GM10266 (cell line): ENCODE data around the gene TRAPPC2L.
"Not testable (repeated sequence)": the region's sequence is repeated elsewhere in the genome, so short reads cannot be mapped to it uniquely, and the experiment has no call there.

Experiments used
- DNase-seq: peaks from one replicate; pipeline ENCODE4 v3.0.0; 2012; ENCODE audit errors: extremely low spot score
- CTCF ChIP-seq: IDR thresholded peaks from 2 replicates; pipeline ENCODE4 v1.5.1; 2012; ENCODE audit warnings: mild to moderate bottlenecking, low read depth; ENCODE audit not compliant: control insufficient read depth, insufficient read depth; ENCODE audit errors: missing control alignments

TRAPPC2L gene

DNA sequence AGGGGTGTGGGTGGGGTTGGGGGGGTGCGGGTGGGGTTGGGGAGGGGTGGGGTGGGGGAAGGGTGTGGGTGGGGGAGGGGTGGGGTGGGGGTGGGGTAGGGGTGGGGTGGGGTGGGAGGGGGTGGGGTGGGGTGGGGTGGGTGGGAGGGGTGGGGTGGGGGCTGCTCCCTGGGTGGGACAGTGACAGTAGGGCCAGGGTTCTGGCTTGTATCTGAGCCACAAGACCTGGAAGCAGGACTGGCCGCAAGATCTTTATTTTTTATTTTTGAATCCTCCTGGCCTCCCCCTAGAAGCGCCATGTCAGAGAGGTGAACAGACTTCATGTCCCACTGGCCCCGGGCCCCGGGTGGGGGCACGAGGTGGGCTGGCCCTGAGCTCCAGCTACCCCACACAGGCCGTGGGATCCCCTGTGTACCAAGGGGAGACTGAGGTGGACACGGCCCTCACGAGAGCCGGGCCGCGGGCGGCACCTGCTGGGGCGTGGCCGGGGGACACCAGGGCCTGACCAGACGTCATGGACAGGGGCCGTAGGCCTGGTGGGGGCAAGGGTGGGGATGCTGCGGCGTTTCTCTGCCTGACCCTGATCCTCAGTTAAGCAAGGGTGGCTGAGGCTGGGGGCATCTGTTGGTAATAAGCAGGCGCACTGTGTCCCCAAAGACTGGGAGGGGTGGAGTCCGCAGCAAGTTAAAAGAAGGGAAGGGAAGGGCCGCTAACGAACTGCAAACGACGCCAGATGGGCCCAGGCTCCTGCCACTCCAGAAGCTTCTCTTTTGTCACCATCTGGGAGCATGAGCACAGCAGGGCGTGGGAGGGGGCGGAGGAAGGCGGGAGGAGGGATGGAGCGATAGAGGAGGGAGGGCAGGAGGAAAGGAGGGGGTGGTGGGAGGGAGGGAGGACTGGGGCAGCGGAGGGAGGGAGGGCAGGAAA, 31.8 kb downstream of the TRAPPC2L start:
- no peak for TF ChIP-seq CTCF
- no peak for DNase-seq

- DNase-seq, result not testable (repeated sequence)
These were observed 32.9 kb downstream of the TRAPPC2L start for GRCh38 chr16:88889702-88890352.

GRCh38 chr16:88891083-88891482, 34.2 kb downstream of the TRAPPC2L start:
- no peak for TF ChIP-seq CTCF
- no peak for DNase-seq

DNA sequence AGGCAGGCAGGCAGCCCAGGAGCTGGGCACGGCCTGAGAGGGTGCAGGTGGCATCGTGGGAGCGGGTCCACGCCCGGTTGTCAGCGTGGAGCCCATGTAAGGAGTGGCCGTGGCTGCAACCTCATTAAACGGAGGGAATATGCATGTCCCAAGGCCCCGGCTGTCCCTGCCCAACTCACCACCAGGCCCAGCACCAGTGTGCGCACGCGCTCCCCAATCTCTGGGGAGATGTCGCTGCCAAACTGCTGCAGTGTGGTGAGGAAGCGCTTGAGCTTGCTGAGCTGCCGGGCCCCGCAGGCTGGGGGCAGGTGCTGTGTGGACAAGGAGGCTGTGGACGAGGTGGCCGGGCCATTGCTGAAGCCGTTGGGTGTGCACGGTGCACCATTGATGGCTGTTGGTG, 35.1 kb downstream of the TRAPPC2L start:
- no peak for TF ChIP-seq CTCF
- DNase-seq, result no peak

- TF ChIP-seq CTCF, result no peak
- no peak for DNase-seq
These were observed 36.4 kb downstream of the TRAPPC2L start for GRCh38 chr16:88893127-88893968.

- DNase-seq, result not testable (repeated sequence)
These were observed 37.3 kb downstream of the TRAPPC2L start for GRCh38 chr16:88894266-88894665.

- TF ChIP-seq CTCF, result no peak
- DNase-seq, result no peak
These were observed 37.9 kb downstream of the TRAPPC2L start for GRCh38 chr16:88894681-88895300.
